Stimulated activated CD4-positive, alpha-beta T cell treated with anti-CD3 and anti-CD28 coated beads, Interleukin-1b, Interleukin-23, amount 100 ng/mL, for 4 hours (primary cell): ENCODE results near the gene OR5H14.

Source experiments
- DNase-seq, 2 donors: peaks; one replicate each; pipeline ENCODE4 v3.0.0-alpha.2; 2020; ENCODE audit warnings: low read depth in 2 of 2

The OR5H14 gene

GRCh38 chr3:98199020-98199419, 51.7 kb downstream of the OR5H14 start:
- no peak for DNase-seq
